Nucleus accumbens (tissue), 56 donors: Measurements from ENCODE around the gene MYO10.

Source experiments
- DNase-seq, 56 donors: peaks; one replicate each; lab custom pipeline; 2025; lab: John Stamatoyannopoulos, UW

MYO10 gene

DNA sequence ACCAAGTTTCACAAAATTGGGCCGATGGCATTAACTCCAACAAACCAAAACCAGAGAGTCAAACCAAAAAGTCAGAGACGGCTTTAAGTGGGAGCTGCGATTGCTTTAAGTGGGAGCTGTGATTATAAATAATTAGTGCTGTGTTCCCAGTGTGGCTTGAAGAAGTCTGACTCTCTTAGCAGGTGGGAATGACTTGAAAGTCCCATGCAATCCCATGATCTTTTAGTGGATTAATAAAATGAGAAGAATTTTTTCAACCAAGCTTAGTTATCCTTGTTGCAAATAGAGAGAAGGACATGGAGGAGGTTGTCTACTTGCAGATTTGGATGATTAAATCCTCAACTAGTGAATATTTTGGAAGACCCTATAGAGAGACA is 68.5 kb downstream of the MYO10 start:
- DNase-seq = no peak

DNA sequence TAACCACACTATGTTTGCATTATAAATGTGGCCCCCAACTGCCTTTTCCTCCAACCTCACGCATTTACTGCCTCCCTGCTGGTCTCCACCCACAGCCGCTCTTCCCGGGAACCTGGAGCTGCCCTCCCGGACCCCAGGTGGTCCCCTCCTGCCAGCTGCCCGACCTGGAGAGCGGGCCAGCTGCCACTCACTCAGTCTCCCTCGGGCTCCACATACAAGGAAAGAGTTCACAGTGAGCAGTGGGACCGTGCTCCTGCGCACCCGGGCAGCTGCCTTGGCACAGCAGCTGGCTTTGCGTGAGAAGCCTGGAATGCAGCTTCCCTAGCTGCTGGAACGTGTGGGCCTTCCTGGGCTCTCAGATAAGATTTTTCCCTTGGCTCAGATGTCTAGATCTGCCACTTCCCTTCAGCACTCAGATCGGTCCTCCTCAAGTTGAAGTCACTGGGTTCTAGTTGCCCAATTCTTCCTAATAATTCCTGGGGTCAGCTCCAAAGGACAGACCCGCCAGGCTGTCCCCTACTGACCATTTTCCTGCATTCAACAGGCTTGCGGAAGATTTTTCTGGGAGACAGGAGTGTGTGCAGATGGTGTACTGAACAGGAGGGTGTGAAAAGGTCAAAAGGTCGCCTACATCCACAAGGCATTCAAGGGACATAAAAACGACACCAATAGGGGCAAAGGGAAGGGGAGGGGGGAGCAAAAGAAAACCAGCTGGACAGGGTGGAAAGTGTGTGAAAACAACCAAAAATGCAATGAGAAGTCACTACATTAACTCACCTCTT is 69.1 kb downstream of the MYO10 start:
- no peak for DNase-seq

DNA sequence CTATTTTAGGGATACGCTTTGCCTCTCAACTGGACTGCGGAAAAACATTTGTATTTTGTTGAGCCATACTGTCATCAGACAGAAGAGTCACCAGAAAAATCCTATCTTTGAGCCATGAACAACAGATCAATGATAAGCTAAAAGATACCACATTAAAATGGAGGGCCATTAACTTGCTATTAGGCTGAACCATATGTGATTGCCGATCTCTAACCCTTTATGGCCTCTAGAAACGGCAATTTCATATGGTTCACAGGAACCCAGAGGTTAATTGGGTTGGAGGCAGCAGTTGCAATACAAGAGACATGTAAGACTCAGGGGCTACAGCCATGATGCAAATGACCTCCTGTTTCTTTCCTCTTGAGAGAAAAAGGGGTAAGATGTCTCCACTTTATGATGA is 69.8 kb downstream of the MYO10 start:
- DNase-seq = no peak

DNA sequence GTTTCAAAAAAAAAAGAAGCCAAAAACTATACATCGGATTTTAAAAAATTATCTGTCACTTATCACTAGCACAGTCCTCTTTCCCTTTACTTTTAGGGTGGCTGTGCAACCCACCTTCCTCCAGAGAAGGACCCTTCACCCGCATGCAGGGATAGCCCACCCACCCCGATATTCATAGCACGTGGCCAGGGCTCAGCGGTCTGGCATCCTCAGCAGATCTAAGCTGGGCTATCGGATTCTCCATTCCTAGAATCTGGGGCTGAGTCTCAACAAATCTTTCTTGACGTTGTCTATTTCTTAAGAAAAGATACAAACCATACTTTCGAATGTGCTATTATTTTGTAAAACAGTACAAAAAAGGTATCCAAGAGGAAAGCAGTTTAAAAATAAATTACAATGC is 70.9 kb downstream of the MYO10 start:
- no peak for DNase-seq

DNA sequence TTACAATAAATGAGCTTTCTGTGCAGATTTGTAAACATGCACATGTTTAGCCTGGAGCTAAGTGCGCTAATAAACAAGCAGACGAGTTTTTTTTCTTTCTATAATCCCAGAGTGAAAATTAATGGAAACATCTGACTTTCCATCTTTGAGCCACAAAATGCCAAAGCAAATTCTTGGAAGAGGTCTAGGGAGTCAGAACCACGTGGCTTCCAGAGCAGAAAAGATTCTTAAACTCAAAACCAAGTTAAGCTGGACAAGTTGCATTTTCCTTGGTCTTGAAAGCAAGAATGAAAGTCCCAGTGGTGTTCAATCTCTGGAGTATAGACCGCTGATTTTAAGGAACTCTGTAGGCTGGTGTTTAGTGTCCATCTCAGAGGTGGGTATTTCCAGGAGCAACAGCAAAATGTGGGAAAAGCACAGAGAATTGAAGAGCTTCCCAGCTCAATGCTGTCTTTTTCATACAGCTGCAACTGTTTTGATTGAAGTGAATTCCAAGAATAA is 71.4 kb downstream of the MYO10 start:
- no peak for DNase-seq

DNA sequence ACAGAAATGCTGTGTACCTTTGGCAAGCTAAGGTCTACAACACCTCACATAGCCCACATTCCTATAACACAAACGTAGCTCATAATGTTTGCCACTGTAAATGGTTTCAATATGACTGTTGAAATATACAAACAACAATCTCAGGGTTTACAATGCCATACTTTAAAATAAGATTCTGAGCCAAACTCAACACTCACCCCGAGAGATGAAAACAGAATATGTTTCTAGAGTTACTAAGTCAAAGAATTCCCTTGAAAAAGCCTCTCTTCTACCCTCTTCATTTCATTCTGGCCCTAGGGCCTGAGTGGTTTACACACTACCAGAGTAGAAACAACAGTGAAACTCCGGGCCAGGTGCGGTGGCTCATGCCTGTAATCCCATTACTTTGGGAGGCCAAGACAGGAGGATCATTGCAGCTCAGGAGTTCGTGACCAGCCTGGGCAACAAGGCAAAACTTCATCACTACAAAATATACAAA is 72.6 kb downstream of the MYO10 start:
- no peak for DNase-seq

DNA sequence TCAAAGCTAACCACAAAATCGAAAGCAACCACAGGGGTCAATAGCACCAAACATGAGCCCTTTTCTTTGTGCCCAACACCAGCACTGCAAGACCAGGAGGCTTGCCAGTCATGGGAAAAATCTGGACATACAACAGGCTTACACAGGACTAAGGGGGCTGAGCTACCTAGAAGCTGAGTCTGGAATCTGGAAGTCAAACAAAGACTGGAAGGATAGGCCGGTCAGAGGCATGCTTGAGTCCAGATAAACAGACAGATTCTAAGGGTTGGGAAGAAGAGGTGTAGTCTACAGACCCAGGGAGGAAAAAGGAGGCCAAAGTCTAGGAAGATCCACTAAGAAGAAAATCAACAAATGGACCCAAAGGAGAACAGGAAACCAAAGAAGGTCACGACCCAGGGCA is 73.3 kb downstream of the MYO10 start:
- DNase-seq = no peak

DNA sequence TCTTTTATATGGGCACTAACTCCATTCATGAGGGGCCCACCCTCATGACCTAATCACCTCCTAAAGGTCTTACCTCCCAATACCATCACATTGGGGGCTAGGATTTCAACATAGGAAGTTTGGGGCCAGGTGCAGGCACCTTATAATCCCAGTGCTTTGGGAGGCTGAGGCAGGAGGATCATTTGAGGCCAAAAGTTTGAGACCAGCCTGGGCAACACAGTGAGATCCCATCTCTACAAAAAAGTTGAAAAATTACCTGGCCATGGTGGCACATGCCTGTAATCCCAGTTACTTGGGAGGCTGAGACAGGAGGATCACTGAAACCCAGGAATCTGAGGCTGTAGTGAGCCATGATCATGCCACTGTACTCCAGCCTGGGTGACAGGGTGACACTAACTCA is 76.7 kb downstream of the MYO10 start:
- no peak for DNase-seq

DNA sequence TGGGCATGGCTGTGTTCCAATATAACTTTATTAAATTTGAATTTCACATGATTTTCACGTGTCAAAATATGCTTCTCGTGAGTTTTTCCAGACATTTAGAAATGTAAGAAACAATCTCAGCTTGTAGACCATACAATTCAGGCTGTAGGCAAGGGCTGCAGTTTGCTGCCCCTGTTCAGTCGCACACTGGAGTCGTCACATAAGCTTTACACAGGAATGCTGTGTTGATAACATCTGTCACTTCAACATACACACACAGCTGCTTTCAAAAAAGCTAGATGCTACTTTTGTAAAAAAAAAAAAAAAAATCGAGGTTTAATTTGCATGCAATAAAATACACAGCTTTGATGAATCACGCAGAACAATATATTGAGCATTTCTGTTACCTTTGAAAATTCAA is 77.9 kb downstream of the MYO10 start:
- no peak for DNase-seq

DNA sequence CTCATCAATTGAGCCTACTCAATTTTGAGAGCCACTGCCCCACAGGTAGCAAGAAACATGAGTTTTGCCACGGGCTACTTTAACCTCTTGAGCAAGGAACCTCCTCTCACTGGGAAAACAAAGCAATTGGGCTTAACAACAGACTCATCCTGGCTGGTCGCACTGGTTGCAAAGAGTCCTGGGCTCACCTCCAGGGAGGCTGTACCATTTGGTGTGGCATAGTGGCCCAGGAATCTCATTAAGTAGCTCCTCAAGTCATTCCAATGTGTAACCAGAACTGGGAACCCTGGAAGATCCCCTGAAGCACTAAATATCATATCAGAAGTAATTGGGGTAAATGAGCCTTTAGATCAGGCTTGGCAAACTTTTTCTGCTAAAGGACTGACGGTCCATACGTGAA is 78.5 kb downstream of the MYO10 start:
- no peak for DNase-seq

DNA sequence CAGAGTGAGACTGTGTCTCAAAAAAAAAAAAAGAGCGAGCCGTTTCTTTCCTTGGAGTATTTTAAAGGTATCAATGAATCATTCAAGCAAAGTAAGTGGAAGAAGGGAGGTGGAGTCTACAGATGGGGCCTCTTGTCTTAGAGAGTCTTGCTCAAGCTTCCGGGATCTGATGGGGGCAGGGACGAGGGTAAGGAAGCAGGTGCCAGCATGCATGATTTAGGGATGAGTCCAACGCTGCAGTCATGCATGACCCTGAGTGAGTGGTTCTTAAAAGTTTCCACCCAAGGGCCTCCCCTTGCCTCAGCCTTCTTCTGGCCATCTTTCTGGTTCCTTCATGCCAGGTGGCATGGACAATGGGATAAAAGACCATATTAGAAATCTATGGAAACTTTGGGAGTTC is 79.6 kb downstream of the MYO10 start:
- DNase-seq = no peak

DNA sequence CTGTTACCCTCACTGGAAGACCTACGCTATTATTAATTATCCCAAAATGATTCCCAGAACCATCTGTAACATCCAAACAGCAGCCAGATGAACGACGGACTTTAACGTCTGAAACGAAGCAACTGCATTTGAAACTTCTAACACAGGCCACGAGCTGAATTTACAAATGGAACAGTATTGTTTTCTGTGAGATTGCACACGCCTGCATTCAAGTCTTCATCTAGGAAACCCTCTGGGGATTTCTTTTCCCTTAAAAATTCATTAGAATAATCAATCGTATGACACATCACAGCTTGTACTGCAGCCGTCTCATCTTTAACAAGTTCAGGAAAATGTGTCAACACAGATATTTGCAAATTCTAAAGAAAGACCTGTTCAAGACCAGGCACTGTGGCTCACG is 80.2 kb downstream of the MYO10 start:
- DNase-seq = no peak

DNA sequence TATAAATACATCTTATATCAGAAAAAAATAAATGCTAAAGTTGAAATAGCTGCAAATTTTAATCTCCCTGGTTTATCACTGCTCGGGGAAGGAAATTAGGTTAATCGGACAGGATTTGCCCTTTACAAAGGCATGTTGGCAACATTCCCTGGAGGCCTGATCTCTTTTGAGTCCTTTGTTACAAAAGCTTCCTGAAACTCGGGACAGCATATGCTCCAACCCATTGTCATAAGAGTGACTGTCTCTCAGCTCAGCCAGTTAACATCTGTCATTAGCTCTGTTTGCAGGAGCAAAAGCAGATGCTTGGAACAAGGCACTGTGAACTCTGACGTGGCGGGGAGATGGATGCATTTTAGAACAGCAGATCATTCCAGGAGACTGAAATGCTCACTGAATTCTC is 80.6 kb downstream of the MYO10 start:
- DNase-seq = no peak

DNA sequence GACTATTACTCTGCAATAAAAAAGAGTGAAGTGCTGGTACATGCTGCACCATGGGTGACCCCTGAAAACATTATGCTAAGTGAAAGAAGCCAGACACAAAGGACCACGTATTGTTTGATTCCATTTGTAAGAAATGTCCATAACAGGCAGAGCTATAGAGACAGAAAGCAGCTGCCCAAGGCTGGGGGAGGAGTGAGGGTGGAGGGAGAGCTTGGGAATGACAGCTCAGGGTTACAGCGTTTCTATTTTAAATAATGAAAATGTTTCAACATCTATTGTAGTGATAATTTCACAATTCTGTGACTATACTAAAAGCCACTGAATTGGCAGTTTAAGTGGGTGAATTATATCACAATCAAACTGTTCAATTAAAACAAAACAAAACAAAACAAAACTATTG is 81.7 kb downstream of the MYO10 start:
- no peak for DNase-seq

DNA sequence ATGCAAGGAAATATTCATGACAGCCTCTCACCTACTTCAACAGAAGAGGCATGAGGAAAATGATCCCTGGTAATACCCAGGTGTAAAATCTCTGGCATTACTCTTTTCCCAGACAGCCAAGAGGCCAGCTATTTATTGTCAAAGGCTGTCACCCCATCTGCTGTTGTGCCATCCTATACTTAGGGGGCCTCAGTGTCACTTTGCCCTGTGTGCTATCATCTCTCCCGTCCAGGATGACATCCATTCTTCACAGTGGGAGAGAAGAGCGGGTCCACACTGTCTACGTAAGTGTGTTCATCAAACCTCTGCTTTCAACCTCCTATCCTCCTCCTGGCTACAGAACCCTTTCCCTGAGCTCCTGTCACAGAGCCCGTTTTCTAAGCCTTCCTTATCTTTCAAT is 82.6 kb downstream of the MYO10 start:
- no peak for DNase-seq

DNA sequence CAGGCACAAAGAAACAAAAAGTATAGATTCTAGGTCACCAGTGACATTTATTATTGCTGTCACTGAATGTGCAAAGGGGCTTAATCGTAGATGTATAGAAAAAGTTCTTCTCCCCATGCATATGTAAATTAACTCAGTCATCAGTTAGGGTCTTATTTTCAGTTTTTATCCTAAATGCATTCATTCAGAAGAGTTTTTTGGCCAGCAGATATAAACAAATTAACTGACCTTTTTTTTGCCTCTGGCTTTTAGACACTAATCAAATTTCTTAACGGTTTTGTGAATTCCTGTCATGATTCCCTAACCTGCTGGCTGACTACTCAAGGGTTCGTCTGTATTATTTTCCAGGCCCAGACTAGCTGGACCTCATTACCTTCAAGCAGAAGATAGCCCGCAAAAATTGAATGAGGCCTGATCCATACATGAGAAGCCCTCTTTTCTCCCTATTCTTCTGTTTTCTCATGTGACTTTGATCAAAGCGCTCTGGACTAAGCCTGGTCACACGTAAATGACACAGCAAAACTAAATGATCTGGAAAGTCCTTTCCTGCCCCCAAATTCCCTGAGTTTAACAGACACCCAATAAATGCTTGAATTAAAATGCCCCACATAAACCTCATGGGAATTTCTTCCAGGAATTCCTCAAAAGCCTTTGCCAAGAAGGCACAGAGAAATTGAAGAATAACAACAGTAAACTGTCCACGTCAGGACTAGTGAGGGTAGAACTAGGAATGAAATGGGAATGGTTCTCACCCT is 83.7 kb downstream of the MYO10 start:
- DNase-seq = no peak

DNA sequence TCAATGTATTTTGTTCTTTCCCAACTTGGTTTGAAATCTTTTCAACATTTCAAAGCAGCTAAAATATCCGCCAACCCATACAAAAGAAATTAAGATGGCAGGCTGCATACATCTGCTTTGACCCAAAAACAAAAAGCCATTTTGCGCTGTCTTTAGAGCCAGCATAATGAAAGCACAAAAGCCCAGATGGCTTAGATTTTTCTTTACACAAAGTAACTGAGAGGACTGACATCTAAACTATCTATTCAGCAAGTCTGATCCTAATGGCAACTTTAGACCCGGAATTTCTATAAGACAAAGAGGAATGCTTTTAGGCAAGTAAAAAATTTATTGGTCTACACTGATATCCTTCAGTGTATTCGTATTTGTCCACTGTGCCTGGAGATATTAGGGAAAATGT is 86.3 kb downstream of the MYO10 start:
- DNase-seq = no peak

DNA sequence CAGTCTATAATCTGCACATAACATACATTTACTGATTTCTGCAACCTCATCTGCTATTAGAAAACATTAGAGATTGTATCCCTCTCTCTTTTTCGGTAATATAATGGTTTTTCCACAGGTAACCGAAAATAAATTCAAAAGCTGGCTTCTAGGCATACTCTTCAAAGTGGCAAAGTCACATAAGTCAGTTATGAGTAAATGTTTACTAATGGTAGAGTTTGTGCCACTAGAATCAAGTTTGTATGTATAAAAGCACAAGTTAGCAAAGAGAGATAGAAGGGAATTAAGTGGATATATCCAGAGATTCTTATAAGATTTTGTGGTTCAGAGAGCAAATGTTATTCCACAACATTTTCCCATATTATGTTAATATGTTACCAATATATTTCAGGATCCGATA is 86.9 kb downstream of the MYO10 start:
- DNase-seq = no peak

DNA sequence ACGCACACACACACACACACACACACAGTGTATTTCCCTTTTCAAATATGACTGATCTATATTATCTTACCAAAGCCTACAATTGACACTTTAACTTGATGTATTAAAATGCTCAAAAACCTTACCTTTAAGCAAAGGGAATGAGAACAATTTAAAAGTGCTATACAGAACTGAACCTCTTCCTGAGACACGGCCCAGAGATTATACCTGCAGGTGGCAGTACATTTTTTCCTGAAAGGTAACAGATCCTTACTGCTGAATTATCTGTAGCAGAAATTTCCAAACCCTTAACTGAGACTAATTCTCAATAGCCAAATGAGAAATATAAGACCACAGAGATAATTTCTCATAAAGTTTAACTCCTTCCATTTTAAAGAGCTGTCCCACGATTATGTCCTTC is 91.1 kb downstream of the MYO10 start:
- no peak for DNase-seq

DNA sequence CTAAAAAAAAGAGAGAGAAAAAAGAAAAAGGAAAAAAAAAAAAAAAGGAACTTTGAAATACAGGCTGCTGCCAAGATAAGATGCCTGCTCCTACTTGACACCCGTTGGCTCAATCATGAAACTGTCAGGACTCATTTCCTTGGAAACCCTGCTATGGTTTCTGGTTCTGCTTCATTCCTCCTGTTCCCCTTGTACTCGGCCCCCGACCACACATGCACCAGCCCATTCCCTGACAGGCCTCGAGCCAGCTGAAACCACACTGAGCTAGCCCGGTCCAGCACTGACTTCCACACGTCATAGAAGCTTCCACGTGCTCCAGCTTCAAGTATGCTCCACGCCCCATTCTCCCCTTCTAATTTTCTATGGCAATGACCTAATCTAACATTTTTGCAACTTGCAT is 93.2 kb downstream of the MYO10 start:
- no peak for DNase-seq

DNA sequence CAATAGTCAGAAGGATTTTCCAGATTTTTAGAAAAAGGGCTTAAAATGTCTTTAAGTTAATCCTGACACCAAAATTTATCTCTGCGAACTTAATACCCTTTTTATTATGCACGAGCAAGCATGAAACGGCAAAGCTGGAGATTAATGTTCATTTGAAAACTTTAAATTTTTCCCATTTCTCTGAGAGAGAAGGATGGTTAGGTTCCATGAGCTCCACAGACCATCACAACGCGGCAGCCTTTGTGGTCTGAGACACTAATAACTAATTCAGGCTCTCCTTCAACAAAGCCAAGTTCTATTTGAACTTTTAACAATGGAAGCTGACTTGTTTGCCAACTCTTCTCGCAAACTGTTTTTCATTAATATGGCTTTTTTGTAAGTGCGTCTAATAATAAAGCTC is 94.7 kb downstream of the MYO10 start:
- no peak for DNase-seq

DNA sequence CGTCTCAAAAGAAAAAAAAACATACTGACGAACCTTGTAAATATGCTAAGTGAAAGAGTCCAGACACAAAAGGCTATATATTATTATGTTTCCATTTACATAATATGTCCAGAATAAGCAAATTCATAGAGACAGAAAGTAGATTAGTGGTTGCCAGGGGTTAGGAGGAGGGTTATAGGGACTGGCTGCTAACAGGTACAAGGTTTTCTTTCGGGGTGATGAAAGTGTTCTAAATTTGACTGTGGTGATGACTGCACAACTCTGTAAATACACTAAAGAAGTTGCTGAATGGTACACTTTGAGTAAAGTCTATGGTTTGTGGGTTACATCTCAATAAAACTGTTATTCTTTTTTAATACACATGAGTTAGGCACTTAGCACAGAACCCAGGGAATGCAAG is 98.8 kb downstream of the MYO10 start:
- no peak for DNase-seq
